ENCODE results near the gene RBM10.

GRCh38 chrX:47179221-47179927, 34.4 kb downstream of the RBM10 start:
- TF ChIP-seq POLR2AphosphoS5 (IDR thresholded peaks at IDR 0.05; ENCODE audit: low read depth) (no peak), CTCF (conservative IDR thresholded peaks at IDR 0.05; ENCODE audit: low read depth in 2 of 2) (no peak), EZH2 (IDR thresholded peaks at IDR 0.05; ENCODE audit: low read depth, unreplicated experiment) (no peak), CREB1 (CRISPR knock-in tag; IDR thresholded peaks at IDR 0.05; ENCODE audit: low read depth) (no peak), EZH2phosphoT487 (IDR thresholded peaks at IDR 0.05; ENCODE audit: unreplicated experiment) (no peak), REST (IDR thresholded peaks at IDR 0.05; ENCODE audit: unreplicated experiment) (no peak)

All from GM23338 (cell line).